Activated CD4-positive, alpha-beta memory T cell treated with anti-CD3 and anti-CD28 coated beads for 36 hours (primary cell): ENCODE measurements around the gene RPP21. TPM values are rescaled to one million over a fixed set of nuclear protein-coding genes. Genes with fewer than 3 reads are reported as not detected.

Experiments used
- CTCF ChIA-PET: fragments of 350-600 bp; sonication (Branson Sonifier 250); formaldehyde crosslinking; loops from one replicate; lab custom pipeline; 2021; ENCODE audit warnings: antibody characterized with exemption, inconsistent platforms; lab: Charles Lee
- POLR2A ChIA-PET: fragments of 350-600 bp; sonication (Branson Sonifier 250); formaldehyde crosslinking; loops from one replicate; lab custom pipeline; 2021; ENCODE audit warnings: antibody characterized with exemption; lab: Charles Lee
- DNase-seq: peaks from one replicate; pipeline ENCODE4 v3.0.0-alpha.2; 2020
- H3K27ac Mint-ChIP-seq: one replicate; pipeline ENCODE4 v1.8.0; 2021; ENCODE audit warnings: mixed read lengths
- H3K27me3 Mint-ChIP-seq: one replicate; pipeline ENCODE4 v1.8.0; 2021; ENCODE audit warnings: mixed read lengths
- H3K36me3 Mint-ChIP-seq: one replicate; pipeline ENCODE4 v1.8.0; 2021; ENCODE audit warnings: mixed read lengths
- H3K4me1 Mint-ChIP-seq: one replicate; pipeline ENCODE4 v1.8.0; 2021; ENCODE audit warnings: low read depth, mixed read lengths
- H3K4me3 Mint-ChIP-seq: one replicate; pipeline ENCODE4 v1.8.0; 2021; ENCODE audit warnings: mild to moderate bottlenecking, mixed read lengths
- H3K9me3 Mint-ChIP-seq: one replicate; pipeline ENCODE4 v1.8.0; 2021; ENCODE audit warnings: mixed read lengths
- intact Hi-C: fragments of 100-400 bp; cut with micrococcal nuclease; formaldehyde crosslinking; loops from one replicate; pipeline ENCODE4 v1.15.1; 2023
- total RNA-seq, 2 experiments: library from RNA; stranded (reverse); gene quantifications; one replicate each; pipeline ENCODE4 v1.2.3, GENCODE V29; 2021

Gene RPP21
- total RNA-seq, 2 experiments from 2014 or later = 34.6 to 38.3 TPM

- H3K27ac Mint-ChIP-seq = peak overlapping the region; percentile 2
- H3K4me1 Mint-ChIP-seq = peaks cover 12% of the 10 kb centered on the region
- peaks cover 47% of the 10 kb centered on the region for H3K36me3 Mint-ChIP-seq
- no peaks in the 10 kb centered on the region for H3K27me3 Mint-ChIP-seq
- no peak for DNase-seq
- intact Hi-C loops = no loop called here
- CTCF ChIA-PET = interaction anchor here (0.8 kb wide), 1 partner anchor 94 kb away, joined by 3 read pairs; no protein-coding TSS in a partner anchor
- no peak overlapping the region for H3K4me3 Mint-ChIP-seq
- no peaks in the 10 kb centered on the region for H3K9me3 Mint-ChIP-seq
- POLR2A ChIA-PET = interaction anchor here (0.6 kb wide), 1 partner anchor 627 kb away, joined by 4 read pairs; no protein-coding TSS in a partner anchor
Measured at GRCh38 chr6:30331981-30332380, 13.0 kb upstream of the RPP21 start.

- ChIA-PET CTCF (no interaction called here), POLR2A (no interaction called here)
- DNase-seq = no peak
- no peaks in the 10 kb centered on the region for H3K27me3 Mint-ChIP-seq
- no peaks in the 10 kb centered on the region for H3K4me1 Mint-ChIP-seq
- no peak overlapping the region for H3K27ac Mint-ChIP-seq
- no peak overlapping the region for H3K4me3 Mint-ChIP-seq
- intact Hi-C loops = no loop called here
- peaks cover 48% of the 10 kb centered on the region for H3K36me3 Mint-ChIP-seq
- no peaks in the 10 kb centered on the region for H3K9me3 Mint-ChIP-seq
Measured at GRCh38 chr6:30334075-30334783, 10.7 kb upstream of the RPP21 start.

- H3K9me3 Mint-ChIP-seq = no peaks in the 10 kb centered on the region
- ChIA-PET POLR2A (no interaction called here), CTCF (interaction anchor here (1.1 to 1.5 kb wide), 2 partner anchors 10 to 113 kb away, joined by 3 to 4 read pairs; no protein-coding TSS in a partner anchor)
- H3K27me3 Mint-ChIP-seq = no peaks in the 10 kb centered on the region
- intact Hi-C loops = no loop called here
- H3K4me1 Mint-ChIP-seq = peaks cover 21% of the 10 kb centered on the region
- H3K36me3 Mint-ChIP-seq = peaks cover 47% of the 10 kb centered on the region
- DNase-seq = no peak
- H3K27ac Mint-ChIP-seq = no peak overlapping the region
- H3K4me3 Mint-ChIP-seq = no peak overlapping the region
Measured at GRCh38 chr6:30340589-30341054, 4.3 kb upstream of the RPP21 start.

GRCh38 chr6:30341218-30341617 is 3.7 kb upstream of the RPP21 start:
- POLR2A ChIA-PET = no interaction called here
- no peak overlapping the region for H3K27ac Mint-ChIP-seq
- intact Hi-C loops = no loop called here
- H3K9me3 Mint-ChIP-seq = no peaks in the 10 kb centered on the region
- CTCF ChIA-PET = no interaction called here
- peaks cover 46% of the 10 kb centered on the region for H3K36me3 Mint-ChIP-seq
- H3K4me3 Mint-ChIP-seq = no peak overlapping the region
- no peaks in the 10 kb centered on the region for H3K27me3 Mint-ChIP-seq
- peaks cover 27% of the 10 kb centered on the region for H3K4me1 Mint-ChIP-seq
- no peak for DNase-seq

- Mint-ChIP-seq H3K27me3 (no peaks in the 10 kb centered on the region), H3K4me1 (peaks cover 29% of the 10 kb centered on the region), H3K36me3 (peaks cover 44% of the 10 kb centered on the region), H3K27ac (no peak overlapping the region), H3K4me3 (no peak overlapping the region), H3K9me3 (no peaks in the 10 kb centered on the region)
- CTCF ChIA-PET = no interaction called here
- POLR2A ChIA-PET = no interaction called here
- DNase-seq = no peak
- intact Hi-C loops = no loop called here
Measured at GRCh38 chr6:30341728-30342127, 3.2 kb upstream of the RPP21 start.

GRCh38 chr6:30344191-30344867 is 627 bp upstream of the RPP21 start:
- Mint-ChIP-seq H3K9me3 (no peaks in the 10 kb centered on the region), H3K27ac (peak overlapping the region; percentile 86), H3K27me3 (no peaks in the 10 kb centered on the region), H3K4me1 (peaks cover 37% of the 10 kb centered on the region), H3K36me3 (peaks cover 39% of the 10 kb centered on the region), H3K4me3 (peak overlapping the region; percentile 86)
- no peak for DNase-seq
- intact Hi-C loops = no loop called here
- CTCF ChIA-PET = no interaction called here
- POLR2A ChIA-PET = no interaction called here

GRCh38 chr6:30345852-30346251 is 896 bp downstream of the RPP21 start:
- POLR2A ChIA-PET = interaction anchor here (0.9 kb wide), 1 partner anchor 19 kb away, joined by 3 read pairs; the partner anchor contains the start of gene TRIM39
- Mint-ChIP-seq H3K9me3 (no peaks in the 10 kb centered on the region), H3K27me3 (no peaks in the 10 kb centered on the region), H3K4me3 (peak overlapping the region; percentile 86), H3K27ac (peak overlapping the region; percentile 40), H3K4me1 (peaks cover 38% of the 10 kb centered on the region), H3K36me3 (peaks cover 29% of the 10 kb centered on the region)
- CTCF ChIA-PET = interaction anchor here (0.7 kb wide), 1 partner anchor 372 kb away, joined by 3 read pairs; the partner anchor contains the start of gene MDC1
- intact Hi-C loops = loop anchor here (1.0 kb wide), 1 partner anchor 21 kb away; no protein-coding TSS in a partner anchor
- DNase-seq = no peak

- no peaks in the 10 kb centered on the region for H3K9me3 Mint-ChIP-seq
- CTCF ChIA-PET = no interaction called here
- POLR2A ChIA-PET = no interaction called here
Measured at GRCh38 chr6:30348957-30349356, 4.0 kb downstream of the RPP21 start.

GRCh38 chr6:30349421-30350177 is 4.6 kb downstream of the RPP21 start:
- intact Hi-C loops = no loop called here
- no peak for DNase-seq
- ChIA-PET POLR2A (no interaction called here), CTCF (interaction anchor here (1.0 kb wide), 1 partner anchor 77 kb away, joined by 3 read pairs; no protein-coding TSS in a partner anchor)
- peaks cover 14% of the 10 kb centered on the region for H3K36me3 Mint-ChIP-seq
- H3K27me3 Mint-ChIP-seq = peaks cover 8% of the 10 kb centered on the region
- no peak overlapping the region for H3K4me3 Mint-ChIP-seq
- H3K9me3 Mint-ChIP-seq = no peaks in the 10 kb centered on the region
- H3K27ac Mint-ChIP-seq = no peak overlapping the region
- H3K4me1 Mint-ChIP-seq = peaks cover 41% of the 10 kb centered on the region

More at GRCh38 chr6:30348957-30349356, 4.0 kb downstream of the RPP21 start:
- DNase-seq = no peak
- Mint-ChIP-seq H3K27me3 (peaks cover 6% of the 10 kb centered on the region), H3K4me1 (peaks cover 47% of the 10 kb centered on the region), H3K4me3 (no peak overlapping the region), H3K36me3 (peaks cover 14% of the 10 kb centered on the region), H3K27ac (no peak overlapping the region)
- intact Hi-C loops = no loop called here

- peaks cover 14% of the 10 kb centered on the region for H3K36me3 Mint-ChIP-seq
- POLR2A ChIA-PET = no interaction called here
- CTCF ChIA-PET = interaction anchor here (1.0 to 1.4 kb wide), 2 partner anchors 10 to 78 kb away, joined by 3 read pairs; no protein-coding TSS in a partner anchor
- H3K9me3 Mint-ChIP-seq = no peaks in the 10 kb centered on the region
- intact Hi-C loops = no loop called here
- DNase-seq = no peak
- no peak overlapping the region for H3K27ac Mint-ChIP-seq
- H3K27me3 Mint-ChIP-seq = peaks cover 13% of the 10 kb centered on the region
- no peak overlapping the region for H3K4me3 Mint-ChIP-seq
- H3K4me1 Mint-ChIP-seq = peaks cover 37% of the 10 kb centered on the region
Measured at GRCh38 chr6:30350524-30350923, 5.6 kb downstream of the RPP21 start.

GRCh38 chr6:30352550-30352949 is 7.6 kb downstream of the RPP21 start:
- H3K27ac Mint-ChIP-seq = no peak overlapping the region
- H3K4me1 Mint-ChIP-seq = peaks cover 28% of the 10 kb centered on the region
- intact Hi-C loops = no loop called here
- no peak for DNase-seq
- no peak overlapping the region for H3K4me3 Mint-ChIP-seq
- ChIA-PET CTCF (interaction anchor here (1.1 to 1.9 kb wide), 2 partner anchors 23 to 134 kb away, joined by 3 to 5 read pairs; no protein-coding TSS in a partner anchor), POLR2A (no interaction called here)
- H3K36me3 Mint-ChIP-seq = peaks cover 2% of the 10 kb centered on the region
- H3K9me3 Mint-ChIP-seq = no peaks in the 10 kb centered on the region
- H3K27me3 Mint-ChIP-seq = peaks cover 20% of the 10 kb centered on the region
